Stimulated activated naive CD4-positive, alpha-beta T cell (primary cell): ENCODE data around the gene TLCD4.
"Not testable (repeated sequence)": the region's sequence is repeated elsewhere in the genome, so short reads cannot be mapped to it uniquely, and the experiment has no call there.

Experiments used
- DNase-seq, 6 experiments: peaks; one replicate each; lab custom pipeline; 2025; lab: John Stamatoyannopoulos, UW

TLCD4 gene

GRCh38 chr1:95154096-95154495, 36.9 kb downstream of the TLCD4 start:
- DNase-seq, result no peak

- not testable (repeated sequence) for DNase-seq
Observed at GRCh38 chr1:95165569-95165968, 48.4 kb downstream of the TLCD4 start.
